HG03354 (cell line): Measurements from ENCODE around the gene ZEB1.

Source experiments
- ATAC-seq: cut with Tn5 transposase; IDR thresholded peaks from one replicate; pipeline ENCODE4 v1.9.1; 2021; ENCODE audit warnings: mild to moderate bottlenecking; ENCODE audit not compliant: unreplicated experiment, poor library complexity, severe bottlenecking

The ZEB1 gene

GRCh38 chr10:31476088-31476487 lies 157.1 kb downstream of the ZEB1 start:
- ATAC-seq = no peak

GRCh38 chr10:31477584-31477983 lies 158.6 kb downstream of the ZEB1 start:
- no peak for ATAC-seq

GRCh38 chr10:31479752-31480151 lies 160.7 kb downstream of the ZEB1 start:
- ATAC-seq = no peak

GRCh38 chr10:31483546-31483945 lies 164.5 kb downstream of the ZEB1 start:
- ATAC-seq = no peak

- ATAC-seq = no peak
These were observed 165.6 kb downstream of the ZEB1 start for GRCh38 chr10:31484431-31485135.

GRCh38 chr10:31490858-31491504 lies 172.0 kb downstream of the ZEB1 start:
- ATAC-seq = peak; percentile 62

- no peak for ATAC-seq
These were observed 188.4 kb downstream of the ZEB1 start for GRCh38 chr10:31507427-31507826.

- no peak for ATAC-seq
These were observed 189.2 kb downstream of the ZEB1 start for GRCh38 chr10:31508234-31508633.

- ATAC-seq = no peak
These were observed 189.9 kb downstream of the ZEB1 start for GRCh38 chr10:31508882-31509281.

- ATAC-seq = no peak
These were observed 191.0 kb downstream of the ZEB1 start for GRCh38 chr10:31509989-31510388.

GRCh38 chr10:31515116-31515515 lies 196.1 kb downstream of the ZEB1 start:
- no peak for ATAC-seq

GRCh38 chr10:31515819-31516402 lies 196.9 kb downstream of the ZEB1 start:
- ATAC-seq = no peak

GRCh38 chr10:31520986-31521831 lies 202.2 kb downstream of the ZEB1 start:
- ATAC-seq = no peak

- ATAC-seq = no peak
These were observed 203.8 kb downstream of the ZEB1 start for GRCh38 chr10:31522820-31523219.

- no peak for ATAC-seq
These were observed 205.4 kb downstream of the ZEB1 start for GRCh38 chr10:31524460-31524859.

- no peak for ATAC-seq
These were observed 207.2 kb downstream of the ZEB1 start for GRCh38 chr10:31526178-31526577.

- no peak for ATAC-seq
These were observed 207.7 kb downstream of the ZEB1 start for GRCh38 chr10:31526681-31527080.

GRCh38 chr10:31528831-31529230 lies 209.8 kb downstream of the ZEB1 start:
- ATAC-seq = no peak

- ATAC-seq = no peak
These were observed 217.3 kb downstream of the ZEB1 start for GRCh38 chr10:31536302-31536701.

- no peak for ATAC-seq
These were observed 230.9 kb downstream of the ZEB1 start for GRCh38 chr10:31549896-31550295.
